IgD-negative memory B cell (primary cell): ENCODE results near the gene GATAD2A. TPM values are rescaled to one million over a fixed set of nuclear protein-coding genes. Genes with fewer than 3 reads are reported as not detected.

Experiments
- H3K27ac Mint-ChIP-seq, 3 donors: one replicate each; pipeline ENCODE4 v1.8.0; 2020 to 2022; ENCODE audit warnings: mild to moderate bottlenecking in 3 of 3, mixed read lengths in 3 of 3, moderate library complexity in 1 of 3
- H3K27me3 Mint-ChIP-seq: one replicate; pipeline ENCODE4 v1.8.0; 2021; ENCODE audit warnings: mixed read lengths
- H3K36me3 Mint-ChIP-seq: one replicate; pipeline ENCODE4 v1.8.0; 2020; ENCODE audit warnings: mild to moderate bottlenecking, mixed read lengths
- H3K4me1 Mint-ChIP-seq, 3 donors: one replicate each; pipeline ENCODE4 v1.8.0; 2020 to 2022; ENCODE audit warnings: mixed read lengths in 3 of 3, mild to moderate bottlenecking in 1 of 3
- H3K4me3 Mint-ChIP-seq, 4 donors: one replicate each; pipeline ENCODE4 v1.8.0; 2020 to 2022; ENCODE audit warnings: mild to moderate bottlenecking in 4 of 4, mixed read lengths in 4 of 4, moderate library complexity in 3 of 4
- H3K9me3 Mint-ChIP-seq, 3 donors: one replicate each; pipeline ENCODE4 v1.8.0; 2020 to 2021; ENCODE audit warnings: mixed read lengths in 3 of 3, mild to moderate bottlenecking in 1 of 3
- polyA plus RNA-seq: library from polyadenylated mRNA; unstranded; fragments of 300-500 nt; fragmentation: Illumina TruSeq; gene quantifications from one replicate; pipeline ENCODE4 v1.2.3, GENCODE V29; 2021

Gene GATAD2A
- polyA plus RNA-seq, 1 donor from 2014 or later = 16.6 TPM

- Mint-ChIP-seq H3K4me1 (no peaks in the 10 kb centered on the region), H3K27ac (peak overlapping the region in 1 of 3 donors; percentile 59), H3K36me3 (no peaks in the 10 kb centered on the region), H3K27me3 (no peaks in the 10 kb centered on the region), H3K4me3 (no peak overlapping the region), H3K9me3 (no peaks in the 10 kb centered on the region)
Observed at GRCh38 chr19:19501798-19502197, 96.3 kb downstream of the GATAD2A start.

- Mint-ChIP-seq H3K4me1 (no peaks in the 10 kb centered on the region), H3K27me3 (no peaks in the 10 kb centered on the region), H3K4me3 (no peak overlapping the region), H3K27ac (peak overlapping the region in 1 of 3 donors; percentile 59), H3K9me3 (no peaks in the 10 kb centered on the region), H3K36me3 (peaks cover 1% of the 10 kb centered on the region)
Observed at GRCh38 chr19:19502281-19502680, 96.8 kb downstream of the GATAD2A start.

- peaks cover 1% of the 10 kb centered on the region for H3K36me3 Mint-ChIP-seq
- H3K27ac Mint-ChIP-seq = peak overlapping the region in 2 of 3 donors; percentile 25 to 71
- no peaks in the 10 kb centered on the region for H3K9me3 Mint-ChIP-seq
Observed at GRCh38 chr19:19502808-19503602, 97.5 kb downstream of the GATAD2A start.

GRCh38 chr19:19504754-19505668, 99.5 kb downstream of the GATAD2A start:
- peaks cover 0 to 5% (median 0%) of the 10 kb centered on the region in 3 donors for H3K4me1 Mint-ChIP-seq
- H3K36me3 Mint-ChIP-seq = peaks cover 1% of the 10 kb centered on the region
- no peaks in the 10 kb centered on the region for H3K27me3 Mint-ChIP-seq
- no peak overlapping the region for H3K4me3 Mint-ChIP-seq
- no peaks in the 10 kb centered on the region for H3K9me3 Mint-ChIP-seq
- H3K27ac Mint-ChIP-seq = no peak overlapping the region

More at GRCh38 chr19:19502808-19503602, 97.5 kb downstream of the GATAD2A start:
- H3K4me1 Mint-ChIP-seq = no peaks in the 10 kb centered on the region
- H3K4me3 Mint-ChIP-seq = no peak overlapping the region
- no peaks in the 10 kb centered on the region for H3K27me3 Mint-ChIP-seq

- Mint-ChIP-seq H3K9me3 (no peaks in the 10 kb centered on the region), H3K36me3 (peaks cover 1% of the 10 kb centered on the region), H3K4me3 (no peak overlapping the region), H3K27me3 (no peaks in the 10 kb centered on the region), H3K4me1 (peaks cover 0 to 5% (median 0%) of the 10 kb centered on the region in 3 donors), H3K27ac (no peak overlapping the region)
Observed at GRCh38 chr19:19505669-19506326, 100.3 kb downstream of the GATAD2A start.

GRCh38 chr19:19506592-19506991, 101.1 kb downstream of the GATAD2A start:
- no peak overlapping the region for H3K27ac Mint-ChIP-seq
- no peaks in the 10 kb centered on the region for H3K27me3 Mint-ChIP-seq
- H3K36me3 Mint-ChIP-seq = peaks cover 1% of the 10 kb centered on the region
- no peak overlapping the region for H3K4me3 Mint-ChIP-seq
- no peaks in the 10 kb centered on the region for H3K9me3 Mint-ChIP-seq
- peaks cover 0 to 5% (median 0%) of the 10 kb centered on the region in 3 donors for H3K4me1 Mint-ChIP-seq

- Mint-ChIP-seq H3K27me3 (no peaks in the 10 kb centered on the region), H3K9me3 (no peaks in the 10 kb centered on the region), H3K27ac (no peak overlapping the region), H3K4me3 (no peak overlapping the region), H3K4me1 (peaks cover 0 to 5% (median 0%) of the 10 kb centered on the region in 3 donors), H3K36me3 (peaks cover 1% of the 10 kb centered on the region)
Observed at GRCh38 chr19:19507354-19507753, 101.9 kb downstream of the GATAD2A start.

- no peaks in the 10 kb centered on the region for H3K27me3 Mint-ChIP-seq
- H3K9me3 Mint-ChIP-seq = no peaks in the 10 kb centered on the region
- peaks cover 0 to 5% (median 0%) of the 10 kb centered on the region in 3 donors for H3K4me1 Mint-ChIP-seq
- peak overlapping the region in 1 of 4 donors; percentile 48 for H3K4me3 Mint-ChIP-seq
- H3K36me3 Mint-ChIP-seq = peaks cover 1% of the 10 kb centered on the region
- H3K27ac Mint-ChIP-seq = peak overlapping the region in 1 of 3 donors; percentile 35
Observed at GRCh38 chr19:19508217-19508616, 102.7 kb downstream of the GATAD2A start.

- peaks cover 0 to 5% (median 0%) of the 10 kb centered on the region in 3 donors for H3K4me1 Mint-ChIP-seq
- H3K9me3 Mint-ChIP-seq = no peaks in the 10 kb centered on the region
- H3K36me3 Mint-ChIP-seq = peaks cover 1% of the 10 kb centered on the region
- H3K4me3 Mint-ChIP-seq = peak overlapping the region in 1 of 4 donors; percentile 26
- H3K27me3 Mint-ChIP-seq = no peaks in the 10 kb centered on the region
- H3K27ac Mint-ChIP-seq = peak overlapping the region in 1 of 3 donors; percentile 89
Observed at GRCh38 chr19:19510432-19510831, 105.0 kb downstream of the GATAD2A start.

- H3K4me1 Mint-ChIP-seq = peaks cover 2 to 9% (median 8%) of the 10 kb centered on the region in 3 donors
- no peak overlapping the region for H3K27ac Mint-ChIP-seq
- H3K36me3 Mint-ChIP-seq = no peaks in the 10 kb centered on the region
- H3K27me3 Mint-ChIP-seq = no peaks in the 10 kb centered on the region
- no peaks in the 10 kb centered on the region for H3K9me3 Mint-ChIP-seq
- peak overlapping the region in 1 of 4 donors; percentile 52 for H3K4me3 Mint-ChIP-seq
Observed at GRCh38 chr19:19513682-19514081, 108.2 kb downstream of the GATAD2A start.

- no peaks in the 10 kb centered on the region for H3K27me3 Mint-ChIP-seq
- H3K4me1 Mint-ChIP-seq = peaks cover 5 to 9% (median 9%) of the 10 kb centered on the region in 3 donors
- peak overlapping the region in 1 of 3 donors; percentile 62 for H3K27ac Mint-ChIP-seq
- H3K4me3 Mint-ChIP-seq = peak overlapping the region in 1 of 4 donors; percentile 55
- no peaks in the 10 kb centered on the region for H3K9me3 Mint-ChIP-seq
- H3K36me3 Mint-ChIP-seq = no peaks in the 10 kb centered on the region
Observed at GRCh38 chr19:19514215-19514657, 108.8 kb downstream of the GATAD2A start.

GRCh38 chr19:19514881-19515641, 109.6 kb downstream of the GATAD2A start, which contains the start of gene TSSK6:
Gene TSSK6, minus strand, starts transcription at chr19:19515548. Its CDS starts 121 bp downstream, at chr19:19515427.
- peak within 1 kb of the TSS; percentile 94 to 99 (median 98) for H3K4me3 Mint-ChIP-seq
- H3K9me3 Mint-ChIP-seq = no peaks in the 10 kb centered on the region
- no peaks in the 10 kb centered on the region for H3K27me3 Mint-ChIP-seq
- peaks cover under 1% of the 10 kb centered on the region for H3K36me3 Mint-ChIP-seq
- peak within 1 kb of the TSS; percentile 88 to 97 (median 92) for H3K27ac Mint-ChIP-seq
- H3K4me1 Mint-ChIP-seq = peaks cover 8 to 11% (median 9%) of the 10 kb centered on the region in 3 donors

GRCh38 chr19:19515642-19516519, 110.4 kb downstream of the GATAD2A start, which contains the start of gene NDUFA13:
Gene NDUFA13, plus strand, starts transcription at chr19:19516225. Its CDS starts 14 bp downstream, at chr19:19516239.
- H3K36me3 Mint-ChIP-seq = peaks cover 2% of the 10 kb centered on the region
- H3K4me3 Mint-ChIP-seq = peak within 1 kb of the TSS; percentile 94 to 99 (median 98)
- H3K27ac Mint-ChIP-seq = peak within 1 kb of the TSS; percentile 88 to 97 (median 92)
- H3K9me3 Mint-ChIP-seq = no peaks in the 10 kb centered on the region
- H3K27me3 Mint-ChIP-seq = no peaks in the 10 kb centered on the region
- peaks cover 11 to 15% (median 12%) of the 10 kb centered on the region in 3 donors for H3K4me1 Mint-ChIP-seq
